RWPE2 (cell line): ENCODE data around the gene SLAMF6.

ENCODE experiments used
- ATAC-seq: fragments of 200-7000 bp; cut with Tn5 transposase; 3 replicates; pipeline ENCODE4 v1.9.1; 2021; ENCODE audit warnings: low read depth
- DNase-seq: peaks from one replicate; pipeline ENCODE4 v3.0.0-alpha.2; 2020; ENCODE audit warnings: low spot score
- H3K27ac ChIP-seq: fragments of 450-650 bp; 2 replicates; pipeline ENCODE4 v1.5.1; 2017; ENCODE audit warnings: mild to moderate bottlenecking; ENCODE audit not compliant: poor library complexity, severe bottlenecking
- H3K27me3 ChIP-seq: fragments of 250-450 bp; sonication (Bioruptor Pico); 2 replicates; pipeline ENCODE4 v1.5.1; 2021; ENCODE audit warnings: mild to moderate bottlenecking, moderate library complexity; ENCODE audit not compliant: insufficient read depth, poor library complexity, severe bottlenecking
- H3K36me3 ChIP-seq: fragments of 250-450 bp; sonication (Bioruptor Pico); 2 replicates; pipeline ENCODE4 v1.5.1; 2020; ENCODE audit warnings: low read depth, mild to moderate bottlenecking, moderate library complexity
- H3K4me1 ChIP-seq: fragments of 250-450 bp; sonication (Bioruptor Pico); 2 replicates; pipeline ENCODE4 v1.5.1; 2021; ENCODE audit warnings: mild to moderate bottlenecking, moderate library complexity; ENCODE audit not compliant: insufficient read depth, poor library complexity, severe bottlenecking
- H3K4me3 ChIP-seq: fragments of 250-450 bp; sonication (Bioruptor Pico); 2 replicates; pipeline ENCODE4 v1.5.1; 2021; ENCODE audit warnings: mild to moderate bottlenecking, moderate library complexity; ENCODE audit not compliant: severe bottlenecking
- H3K9me3 ChIP-seq: fragments of 250-450 bp; sonication (Bioruptor Pico); 2 replicates; pipeline ENCODE4 v1.5.1; 2021; ENCODE audit warnings: mild to moderate bottlenecking, moderate library complexity; ENCODE audit not compliant: severe bottlenecking
- CTCF ChIP-seq: fragments of 450-650 bp; IDR thresholded peaks from one replicate; pipeline ENCODE4 v1.5.1; 2017; ENCODE audit warnings: mild to moderate bottlenecking, moderate library complexity; ENCODE audit not compliant: poor library complexity, severe bottlenecking

SLAMF6 gene

GRCh38 chr1:160472112-160472511 is 50.9 kb downstream of the SLAMF6 start:
- Histone ChIP-seq H3K9me3 (no peaks in the 10 kb centered on the region), H3K4me3 (no peak overlapping the region), H3K4me1 (no peaks in the 10 kb centered on the region), H3K36me3 (no peaks in the 10 kb centered on the region), H3K27me3 (peaks cover 20% of the 10 kb centered on the region), H3K27ac (no peak overlapping the region)
- DNase-seq, result no peak
- TF ChIP-seq CTCF, result no peak
- ATAC-seq, result no peak

GRCh38 chr1:160471253-160471652 is 51.8 kb downstream of the SLAMF6 start:
- no peak for TF ChIP-seq CTCF
- Histone ChIP-seq H3K27me3 (peaks cover 20% of the 10 kb centered on the region), H3K4me1 (no peaks in the 10 kb centered on the region), H3K4me3 (no peak overlapping the region), H3K36me3 (no peaks in the 10 kb centered on the region), H3K27ac (no peak overlapping the region), H3K9me3 (no peaks in the 10 kb centered on the region)
- ATAC-seq (no peak), DNase-seq (no peak)

GRCh38 chr1:160467576-160467975 is 55.5 kb downstream of the SLAMF6 start:
- no peaks in the 10 kb centered on the region for H3K9me3 ChIP-seq
- H3K27ac ChIP-seq, result no peak overlapping the region
- H3K4me3 ChIP-seq, result no peak overlapping the region
- DNase-seq (no peak), ATAC-seq (no peak)
- no peak for TF ChIP-seq CTCF
- peaks cover 20% of the 10 kb centered on the region for H3K27me3 ChIP-seq
- no peaks in the 10 kb centered on the region for H3K36me3 ChIP-seq
- H3K4me1 ChIP-seq, result no peaks in the 10 kb centered on the region

- Histone ChIP-seq H3K27ac (no peak overlapping the region), H3K4me3 (no peak overlapping the region), H3K36me3 (no peaks in the 10 kb centered on the region), H3K27me3 (peaks cover 19% of the 10 kb centered on the region), H3K9me3 (no peaks in the 10 kb centered on the region), H3K4me1 (no peaks in the 10 kb centered on the region)
- TF ChIP-seq CTCF, result no peak
- DNase-seq, result no peak
- ATAC-seq, result no peak
Observed at GRCh38 chr1:160466961-160467360, 56.1 kb downstream of the SLAMF6 start.

- Histone ChIP-seq H3K9me3 (no peaks in the 10 kb centered on the region), H3K27ac (no peak overlapping the region), H3K4me1 (peaks cover 3% of the 10 kb centered on the region), H3K4me3 (no peak overlapping the region), H3K36me3 (no peaks in the 10 kb centered on the region), H3K27me3 (peaks cover 4% of the 10 kb centered on the region)
- DNase-seq (no peak), ATAC-seq (no peak)
- TF ChIP-seq CTCF, result no peak
Observed at GRCh38 chr1:160465123-160465522, 57.9 kb downstream of the SLAMF6 start.
